ENCODE data around the gene LCN2.

Gene LCN2

DNA sequence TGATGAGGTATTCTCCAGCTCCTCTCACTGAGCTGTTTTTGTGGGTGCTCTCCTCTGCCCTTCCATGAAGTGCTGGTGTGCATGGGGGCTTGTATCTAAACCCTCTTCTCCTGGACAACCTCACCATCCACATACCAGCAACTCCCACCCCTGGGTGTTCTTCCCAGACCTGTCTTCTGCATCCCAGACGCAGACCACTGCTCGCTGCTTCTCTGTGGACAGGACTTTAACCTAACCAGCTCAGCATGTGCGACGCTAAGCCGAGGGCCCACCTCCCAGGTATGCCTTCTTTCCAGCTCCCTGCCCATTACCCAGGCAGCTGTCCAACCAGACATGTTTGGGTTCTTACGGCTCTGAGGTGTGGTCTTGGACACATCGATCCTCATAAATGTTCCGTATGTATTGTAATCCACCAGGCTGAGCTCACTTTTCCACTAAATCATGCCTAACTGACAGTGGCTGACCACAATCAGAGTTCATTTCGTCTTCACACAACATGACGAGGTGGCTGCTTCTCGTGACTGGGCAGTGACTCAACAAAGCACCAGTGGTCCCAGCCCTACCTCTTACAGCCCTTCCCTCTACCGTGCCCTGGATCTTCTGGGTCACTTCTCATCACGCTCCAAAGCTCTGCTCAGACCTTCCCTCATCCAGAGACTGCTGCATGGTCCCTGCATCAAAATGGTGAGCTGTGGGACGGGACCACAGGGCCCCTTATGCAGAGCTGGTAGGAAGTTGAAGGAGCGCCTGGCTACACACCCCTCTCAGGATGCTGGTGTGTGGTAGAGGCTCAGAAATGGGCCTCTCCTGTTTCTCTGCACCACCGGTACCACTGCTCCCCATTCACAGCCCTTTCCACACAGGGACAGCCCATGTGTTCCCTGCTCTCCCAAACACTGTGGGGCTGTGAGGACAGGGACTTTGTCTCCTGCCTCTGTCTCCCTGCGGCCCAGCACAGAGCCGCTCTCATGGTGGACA, 12.1 kb upstream of the LCN2 start:
- Histone ChIP-seq H3K9me3 (ENCODE audit: insufficient read depth, low read length) (no peaks in the 10 kb centered on the region), H3K79me2 (ENCODE audit: insufficient read depth, low read length) (no peaks in the 10 kb centered on the region), H3K27me3 (ENCODE audit: low read length) (no peaks in the 10 kb centered on the region), H3K27ac (ENCODE audit: low read depth, low read length) (no peak overlapping the region), H3K9me2 (replicated peaks; ENCODE audit: insufficient read depth, low read length) (no peaks in the 10 kb centered on the region), H3K4me3 (ENCODE audit: insufficient read depth, low read length, poor library complexity, severe bottlenecking) (no peak overlapping the region), H3K36me3 (ENCODE audit: low read length) (no peaks in the 10 kb centered on the region), H2AFZ (ENCODE audit: low read depth, low read length, severe bottlenecking) (no peak overlapping the region), H3K4me2 (ENCODE audit: low read depth, low read length, poor library complexity, severe bottlenecking) (no peak overlapping the region), H4K20me1 (ENCODE audit: low read depth, low read length) (no peaks in the 10 kb centered on the region), H3F3A (ENCODE audit: insufficient read depth) (no peaks in the 10 kb centered on the region), H3K9ac (ENCODE audit: low read length) (no peak overlapping the region)
- no peak for TF ChIP-seq EZH2phosphoT487 (conservative IDR thresholded peaks at IDR 0.05; ENCODE audit: low read length)
- TF ChIP-seq, protein P1, sequence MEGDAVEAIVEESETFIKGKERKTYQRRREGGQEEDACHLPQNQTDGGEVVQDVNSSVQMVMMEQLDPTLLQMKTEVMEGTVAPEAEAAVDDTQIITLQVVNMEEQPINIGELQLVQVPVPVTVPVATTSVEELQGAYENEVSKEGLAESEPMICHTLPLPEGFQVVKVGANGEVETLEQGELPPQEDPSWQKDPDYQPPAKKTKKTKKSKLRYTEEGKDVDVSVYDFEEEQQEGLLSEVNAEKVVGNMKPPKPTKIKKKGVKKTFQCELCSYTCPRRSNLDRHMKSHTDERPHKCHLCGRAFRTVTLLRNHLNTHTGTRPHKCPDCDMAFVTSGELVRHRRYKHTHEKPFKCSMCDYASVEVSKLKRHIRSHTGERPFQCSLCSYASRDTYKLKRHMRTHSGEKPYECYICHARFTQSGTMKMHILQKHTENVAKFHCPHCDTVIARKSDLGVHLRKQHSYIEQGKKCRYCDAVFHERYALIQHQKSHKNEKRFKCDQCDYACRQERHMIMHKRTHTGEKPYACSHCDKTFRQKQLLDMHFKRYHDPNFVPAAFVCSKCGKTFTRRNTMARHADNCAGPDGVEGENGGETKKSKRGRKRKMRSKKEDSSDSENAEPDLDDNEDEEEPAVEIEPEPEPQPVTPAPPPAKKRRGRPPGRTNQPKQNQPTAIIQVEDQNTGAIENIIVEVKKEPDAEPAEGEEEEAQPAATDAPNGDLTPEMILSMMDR (IDR thresholded peaks at IDR 0.05; ENCODE audit: insufficient read depth, low read length, poor library complexity, severe bottlenecking), result no peak

DNA sequence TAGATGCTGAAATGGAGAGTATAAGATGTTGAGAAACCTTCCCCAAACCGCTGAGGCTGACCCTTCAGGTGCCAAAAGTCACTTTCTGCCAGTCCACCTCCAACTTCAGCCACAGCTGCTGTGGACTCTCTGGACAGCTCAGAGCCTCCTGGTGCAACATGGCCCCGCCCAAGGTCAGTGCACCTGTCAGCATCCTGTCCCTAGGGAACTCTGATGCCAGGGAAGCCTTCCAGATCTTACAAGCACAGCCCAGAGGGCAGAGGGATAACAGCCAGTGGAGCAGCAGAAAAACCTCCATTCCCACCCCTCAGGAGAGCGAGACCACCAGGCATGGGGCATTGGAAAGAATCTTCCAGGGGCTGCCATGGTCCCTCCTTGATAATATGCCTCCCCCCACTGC, 11.3 kb upstream of the LCN2 start:
- TF ChIP-seq, protein P1 (IDR thresholded peaks at IDR 0.05; ENCODE audit: insufficient read depth, low read length, poor library complexity, severe bottlenecking), result no peak
- TF ChIP-seq EZH2phosphoT487 (conservative IDR thresholded peaks at IDR 0.05; ENCODE audit: low read length), result no peak
- Histone ChIP-seq H3K9ac (ENCODE audit: low read length) (no peak overlapping the region), H3K4me2 (ENCODE audit: low read depth, low read length, poor library complexity, severe bottlenecking) (no peak overlapping the region), H3K27ac (ENCODE audit: low read depth, low read length) (no peak overlapping the region), H3K4me3 (ENCODE audit: insufficient read depth, low read length, poor library complexity, severe bottlenecking) (no peak overlapping the region), H3K9me3 (ENCODE audit: insufficient read depth, low read length) (no peaks in the 10 kb centered on the region), H2AFZ (ENCODE audit: low read depth, low read length, severe bottlenecking) (no peak overlapping the region), H3K79me2 (ENCODE audit: insufficient read depth, low read length) (no peaks in the 10 kb centered on the region), H3K27me3 (ENCODE audit: low read length) (no peaks in the 10 kb centered on the region), H3F3A (ENCODE audit: insufficient read depth) (no peaks in the 10 kb centered on the region), H4K20me1 (ENCODE audit: low read depth, low read length) (no peaks in the 10 kb centered on the region), H3K9me2 (replicated peaks; ENCODE audit: insufficient read depth, low read length) (no peaks in the 10 kb centered on the region), H3K36me3 (ENCODE audit: low read length) (no peaks in the 10 kb centered on the region)

DNA sequence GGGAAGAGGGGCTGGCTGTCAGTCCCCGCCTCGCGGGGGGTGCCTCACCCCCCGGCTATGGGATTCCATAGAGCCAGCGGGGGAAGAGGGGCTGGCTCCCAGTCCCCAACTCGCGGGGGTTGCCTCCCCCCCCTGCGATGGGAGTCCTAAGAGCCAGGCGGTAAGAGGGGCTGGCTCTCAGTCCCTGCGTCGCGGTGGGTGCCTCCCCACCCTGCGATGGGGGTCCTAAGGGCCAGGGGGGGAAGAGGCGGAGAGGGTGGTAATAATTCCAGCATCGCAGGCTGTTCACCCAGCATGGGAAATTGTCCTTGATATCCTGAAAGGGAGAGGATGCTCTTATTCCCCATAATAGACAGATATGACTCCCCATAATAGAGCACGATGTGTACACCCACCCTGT, 9.6 kb upstream of the LCN2 start:
- no peaks in the 10 kb centered on the region for H3K9me2 ChIP-seq (replicated peaks; ENCODE audit: insufficient read depth, low read length)
- TF ChIP-seq, protein P1 (IDR thresholded peaks at IDR 0.05; ENCODE audit: insufficient read depth, low read length, poor library complexity, severe bottlenecking), result no peak
- no peak for TF ChIP-seq EZH2phosphoT487 (conservative IDR thresholded peaks at IDR 0.05; ENCODE audit: low read length)

More for the DNA sequence above, 9.6 kb upstream of the LCN2 start:
- H3K27me3 ChIP-seq (ENCODE audit: low read length), result no peaks in the 10 kb centered on the region
- H3K9ac ChIP-seq (ENCODE audit: low read length), result no peak overlapping the region
- H3K79me2 ChIP-seq (ENCODE audit: insufficient read depth, low read length), result no peaks in the 10 kb centered on the region
- no peaks in the 10 kb centered on the region for H3F3A ChIP-seq (ENCODE audit: insufficient read depth)
- no peaks in the 10 kb centered on the region for H3K9me3 ChIP-seq (ENCODE audit: insufficient read depth, low read length)
- H2AFZ ChIP-seq (ENCODE audit: low read depth, low read length, severe bottlenecking), result no peak overlapping the region
- H3K36me3 ChIP-seq (ENCODE audit: low read length), result no peaks in the 10 kb centered on the region
- H3K4me3 ChIP-seq (ENCODE audit: insufficient read depth, low read length, poor library complexity, severe bottlenecking), result no peak overlapping the region
- no peaks in the 10 kb centered on the region for H4K20me1 ChIP-seq (ENCODE audit: low read depth, low read length)
- H3K27ac ChIP-seq (ENCODE audit: low read depth, low read length), result no peak overlapping the region
- H3K4me2 ChIP-seq (ENCODE audit: low read depth, low read length, poor library complexity, severe bottlenecking), result no peak overlapping the region
